Endothelial cell of umbilical vein (primary cell): ENCODE measurements around the gene KRT84. TPM values are rescaled to one million over a fixed set of nuclear protein-coding genes. Genes with fewer than 3 reads are reported as not detected.

ENCODE experiments used
- BruUV-seq: library from RNA; stranded (reverse); fragments of 400-500 nt; replicated peaks from 2 replicates; lab custom pipeline; 2021; lab: Mats Ljungman, UMichigan
- CTCF ChIA-PET: fragments of 300-600, 350-600 bp; sonication (Branson Sonifier 250); formaldehyde crosslinking; loops from one replicate; lab custom pipeline; 2021; ENCODE audit warnings: antibody characterized with exemption, inconsistent platforms; lab: Charles Lee
- POLR2A ChIA-PET: fragments of 300-600, 350-600 bp; sonication (Branson Sonifier 250); formaldehyde crosslinking; loops from one replicate; lab custom pipeline; 2021; ENCODE audit warnings: antibody characterized with exemption, inconsistent platforms; lab: Charles Lee
- DNase-seq: peaks from one replicate; pipeline ENCODE4 v3.0.0-alpha.2; 2011; ENCODE audit warnings: low read depth, low spot score
- FAIRE-seq: peaks from 2 replicates; lab custom pipeline; 2011; peaks lifted over from hg19 to GRCh38; lab: Jason Lieb, UNC
- H2AFZ ChIP-seq: 2 replicates; pipeline ENCODE4 v1.6.0; 2012; ENCODE audit warnings: low read depth, low read length, control low read depth, inconsistent platforms
- H3K27ac ChIP-seq: 2 replicates; pipeline ENCODE4 v1.5.1; 2011; ENCODE audit warnings: low read depth, mild to moderate bottlenecking, control low read depth, low read length, moderate library complexity; ENCODE audit not compliant: insufficient read depth
- H3K27me3 ChIP-seq, 2 experiments: 2 replicates each; pipeline versions ENCODE4 v1.6.0 to v1.6.1; 2011; ENCODE audit warnings: low read length in 2 of 2, mixed read lengths in 1 of 2; ENCODE audit not compliant: control insufficient read depth in 2 of 2, insufficient read depth in 2 of 2
- H3K36me3 ChIP-seq, 2 experiments: 2 replicates in 1 of 2; 3 replicates in 1 of 2; pipeline ENCODE4 v1.5.1; 2011; ENCODE audit warnings: low read length in 2 of 2, mild to moderate bottlenecking in 1 of 2, moderate library complexity in 1 of 2; ENCODE audit not compliant: control insufficient read depth in 2 of 2, insufficient read depth in 2 of 2; ENCODE audit errors: extremely low read depth in 1 of 2
- H3K4me1 ChIP-seq: 3 replicates; pipeline ENCODE4 v1.5.1; 2011; ENCODE audit warnings: mild to moderate bottlenecking, low read length; ENCODE audit not compliant: control insufficient read depth, insufficient read depth; ENCODE audit errors: extremely low read depth
- H3K4me2 ChIP-seq: 2 replicates; pipeline ENCODE4 v1.6.1; 2011; ENCODE audit warnings: low read length, control low read depth, mixed read lengths; ENCODE audit not compliant: insufficient read depth
- H3K4me3 ChIP-seq, 3 experiments: fragments of 200-600 bp in 1 of 3; sonication (generic), shearing (Covaris generic) in 1 of 3; replicated peaks in 1 of 3; 2 replicates each; pipeline ENCODE4 v1.5.1; 2011 to 2016; ENCODE audit warnings: control low read depth in 3 of 3, low read length in 3 of 3, mild to moderate bottlenecking in 2 of 3, inconsistent platforms in 1 of 3, low read depth in 1 of 3, moderate library complexity in 1 of 3; ENCODE audit not compliant: insufficient read depth in 1 of 3
- H3K79me2 ChIP-seq: 2 replicates; pipeline ENCODE4 v1.6.0; 2012; ENCODE audit warnings: low read length, inconsistent platforms; ENCODE audit not compliant: control insufficient read depth, insufficient read depth
- H3K9ac ChIP-seq: replicated peaks from 2 replicates; pipeline ENCODE3; 2011; ENCODE audit warnings: low read length, control low read depth; ENCODE audit not compliant: insufficient read depth; ENCODE audit errors: extremely low read depth
- H3K9me1 ChIP-seq: replicated peaks from 3 replicates; pipeline ENCODE4 v1.6.0; 2011; ENCODE audit warnings: mild to moderate bottlenecking, low read length; ENCODE audit not compliant: control insufficient read depth, insufficient read depth; ENCODE audit errors: extremely low read depth
- H3K9me3 ChIP-seq: replicated peaks from 2 replicates; pipeline ENCODE4 v1.5.1; 2012; ENCODE audit warnings: low read length, inconsistent platforms; ENCODE audit not compliant: control insufficient read depth, insufficient read depth
- H4K20me1 ChIP-seq: replicated peaks from 2 replicates; pipeline ENCODE3; 2011; ENCODE audit warnings: mild to moderate bottlenecking, low read length; ENCODE audit not compliant: control insufficient read depth, insufficient read depth; ENCODE audit errors: extremely low read depth
- EZH2 ChIP-seq: IDR thresholded peaks from 2 replicates; pipeline ENCODE4 v1.6.1; 2012; ENCODE audit warnings: borderline replicate concordance, low read depth, mild to moderate bottlenecking, moderate library complexity, low read length, inconsistent platforms; ENCODE audit not compliant: severe bottlenecking
- FOS ChIP-seq: IDR thresholded peaks from 2 replicates; pipeline ENCODE4 v1.6.1; 2011; ENCODE audit warnings: mild to moderate bottlenecking, low read length, moderate library complexity, borderline replicate concordance; ENCODE audit not compliant: insufficient read depth
- GATA2 ChIP-seq: IDR thresholded peaks from 2 replicates; pipeline ENCODE4 v1.7.0; 2011; ENCODE audit warnings: low read depth, mild to moderate bottlenecking, moderate library complexity, mixed read lengths, low read length; ENCODE audit not compliant: insufficient read length, insufficient read depth
- JUN ChIP-seq: IDR thresholded peaks from 2 replicates; pipeline ENCODE4 v1.6.1; 2011; ENCODE audit warnings: borderline replicate concordance, low read depth; ENCODE audit not compliant: insufficient read length, insufficient read depth
- MYC ChIP-seq: IDR thresholded peaks from one replicate; pipeline ENCODE4 v1.6.1; 2011; ENCODE audit warnings: mild to moderate bottlenecking, low read depth, low read length
- POLR2A ChIP-seq: IDR thresholded peaks from 2 replicates; pipeline ENCODE4 v1.6.1; 2012; ENCODE audit warnings: low read depth, mild to moderate bottlenecking, control low read depth, low read length
- POLR2AphosphoS5 ChIP-seq: IDR thresholded peaks from 2 replicates; pipeline ENCODE4 v1.6.1; 2012; ENCODE audit warnings: low read depth, mild to moderate bottlenecking, control low read depth, low read length, moderate library complexity; ENCODE audit not compliant: insufficient read depth
- dilution Hi-C: fragments of 300-500 bp; cut with MboI; formaldehyde crosslinking; loops from one replicate; pipeline ENCODE4 v1.15.0; 2019; ENCODE audit warnings: low sequenced_read_pairs; ENCODE audit not compliant: extremely low pct_ligation_motif_present
- intact Hi-C: fragments of 100-400 bp; cut with micrococcal nuclease; formaldehyde crosslinking; loops from one replicate; pipeline ENCODE4 v1.10.0; 2022
- polyA plus RNA-seq, 4 experiments: library from polyadenylated mRNA; depleted of rRNA in 3 of 4; stranded (reverse) in 3 of 4; unstranded in 1 of 4; fragments of >200 nt; gene quantifications; 2 replicates each; pipeline versions ENCODE4 v1.2.1 to v1.2.3, GENCODE V29; 2011 to 2012; ENCODE audit warnings: missing spikeins in 1 of 4
- total RNA-seq: library from RNA; stranded (reverse); gene quantifications from 2 replicates; pipeline ENCODE4 v1.2.3, GENCODE V29; 2021
- TF ChIP-seq, protein P1 (sequence below): IDR thresholded peaks from 2 replicates; pipeline ENCODE4 v1.6.1; 2011; ENCODE audit not compliant: insufficient read depth, insufficient read length
- TF ChIP-seq, protein P2 (sequence below), 2 donors: IDR thresholded peaks; 1 replicate in 1 of 2; 2 replicates in 1 of 2; pipeline ENCODE4 v1.5.1; 2011; ENCODE audit warnings: low read length in 2 of 2, mild to moderate bottlenecking in 2 of 2, moderate library complexity in 2 of 2, control low read depth in 1 of 2, inconsistent platforms in 1 of 2, low read depth in 1 of 2; ENCODE audit not compliant: insufficient read depth in 1 of 2; ENCODE audit errors: extremely low read depth in 1 of 2

KRT84 gene
- total and polyA plus RNA-seq, 2 donors (not counting 3 experiments of a cell fraction or from before 2014, with no cell fraction given), result not detected

GRCh38 chr12:52399756-52400155, 14.3 kb upstream of the KRT84 start:
- DNase-seq (no peak), FAIRE-seq (no peak)
- Histone ChIP-seq H4K20me1 (no peaks in the 10 kb centered on the region), H3K79me2 (no peaks in the 10 kb centered on the region), H3K4me1 (no peaks in the 10 kb centered on the region), H3K9ac (no peak overlapping the region), H3K9me1 (no peaks in the 10 kb centered on the region), H3K4me2 (no peak overlapping the region), H3K4me3 (no peak overlapping the region), H3K9me3 (no peaks in the 10 kb centered on the region), H3K27me3 (peaks cover 0 to 2% of the 10 kb centered on the region in 2 experiments), H3K27ac (no peak overlapping the region), H2AFZ (no peak overlapping the region), H3K36me3 (no peaks in the 10 kb centered on the region)
- ChIA-PET POLR2A (no interaction called here), CTCF (interaction anchor here (2.3 kb wide), 1 partner anchor 20 kb away, joined by 8 read pairs; no protein-coding TSS in a partner anchor)
- intact Hi-C loops (no loop called here), dilution Hi-C loops (no loop called here)
- no peak for TF ChIP-seq POLR2AphosphoS5
- no peak for TF ChIP-seq POLR2A
- TF ChIP-seq, protein P1, sequence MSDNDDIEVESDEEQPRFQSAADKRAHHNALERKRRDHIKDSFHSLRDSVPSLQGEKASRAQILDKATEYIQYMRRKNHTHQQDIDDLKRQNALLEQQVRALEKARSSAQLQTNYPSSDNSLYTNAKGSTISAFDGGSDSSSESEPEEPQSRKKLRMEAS, result no peak
- no peak for TF ChIP-seq GATA2
- TF ChIP-seq MYC, result no peak
- TF ChIP-seq FOS, result no peak
- TF ChIP-seq JUN, result no peak
- TF ChIP-seq EZH2, result no peak
- TF ChIP-seq, protein P2, sequence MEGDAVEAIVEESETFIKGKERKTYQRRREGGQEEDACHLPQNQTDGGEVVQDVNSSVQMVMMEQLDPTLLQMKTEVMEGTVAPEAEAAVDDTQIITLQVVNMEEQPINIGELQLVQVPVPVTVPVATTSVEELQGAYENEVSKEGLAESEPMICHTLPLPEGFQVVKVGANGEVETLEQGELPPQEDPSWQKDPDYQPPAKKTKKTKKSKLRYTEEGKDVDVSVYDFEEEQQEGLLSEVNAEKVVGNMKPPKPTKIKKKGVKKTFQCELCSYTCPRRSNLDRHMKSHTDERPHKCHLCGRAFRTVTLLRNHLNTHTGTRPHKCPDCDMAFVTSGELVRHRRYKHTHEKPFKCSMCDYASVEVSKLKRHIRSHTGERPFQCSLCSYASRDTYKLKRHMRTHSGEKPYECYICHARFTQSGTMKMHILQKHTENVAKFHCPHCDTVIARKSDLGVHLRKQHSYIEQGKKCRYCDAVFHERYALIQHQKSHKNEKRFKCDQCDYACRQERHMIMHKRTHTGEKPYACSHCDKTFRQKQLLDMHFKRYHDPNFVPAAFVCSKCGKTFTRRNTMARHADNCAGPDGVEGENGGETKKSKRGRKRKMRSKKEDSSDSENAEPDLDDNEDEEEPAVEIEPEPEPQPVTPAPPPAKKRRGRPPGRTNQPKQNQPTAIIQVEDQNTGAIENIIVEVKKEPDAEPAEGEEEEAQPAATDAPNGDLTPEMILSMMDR (IDR thresholded peaks at IDR 0.05; ENCODE audit: extremely low read depth in 1 of 2, insufficient read depth in 1 of 2, low read depth in 1 of 2, low read length in 2 of 2), result no peak
- BruUV-seq, result no TSS peak
